Measurements from ENCODE around the gene SRRM3.
"Not testable (repeated sequence)": the region's sequence is repeated elsewhere in the genome, so short reads cannot be mapped to it uniquely, and the experiment has no call there.

Gene SRRM3

GRCh38 chr7:76330673-76331072 is 129.0 kb downstream of the SRRM3 start:
- in situ Hi-C loops (cut with MboI; ENCODE audit: low sequenced_read_pairs): no loop called here

GRCh38 chr7:76332078-76332477 is 130.4 kb downstream of the SRRM3 start:
- in situ Hi-C loops (cut with MboI; ENCODE audit: low sequenced_read_pairs): no loop called here

DNA sequence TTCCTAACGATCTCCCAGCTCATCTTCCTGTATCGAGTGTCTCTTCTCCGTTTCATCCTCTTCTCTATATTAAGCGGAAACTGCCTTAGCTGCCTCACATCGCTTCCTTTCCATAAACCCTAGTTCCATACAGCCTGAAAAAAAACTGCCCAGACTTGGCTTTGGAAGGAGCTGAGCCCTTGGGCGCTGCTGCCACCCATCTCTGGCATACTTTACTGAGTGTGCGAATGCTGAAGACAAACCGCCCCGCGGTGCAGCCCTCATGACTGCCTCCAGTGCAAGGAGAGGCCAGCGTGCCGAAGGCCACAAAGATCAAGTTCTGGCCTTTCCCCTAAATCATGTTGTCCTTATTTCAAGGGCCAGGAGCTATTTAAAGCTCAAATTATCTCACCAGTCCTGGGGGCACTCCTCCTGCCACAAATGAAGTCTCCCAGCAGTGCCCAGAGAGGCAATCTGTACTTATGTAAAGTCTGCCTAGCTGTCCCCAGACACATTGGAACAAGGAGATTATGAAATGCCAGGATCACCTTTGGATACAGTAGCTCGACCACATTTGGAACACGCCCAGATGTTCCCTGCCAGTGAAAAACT is 131.9 kb downstream of the SRRM3 start:
- in situ Hi-C loops (cut with MboI; ENCODE audit: low sequenced_read_pairs): no loop called here

GRCh38 chr7:76334320-76334967 is 132.7 kb downstream of the SRRM3 start:
- in situ Hi-C loops (cut with MboI; ENCODE audit: low sequenced_read_pairs): no loop called here

DNA sequence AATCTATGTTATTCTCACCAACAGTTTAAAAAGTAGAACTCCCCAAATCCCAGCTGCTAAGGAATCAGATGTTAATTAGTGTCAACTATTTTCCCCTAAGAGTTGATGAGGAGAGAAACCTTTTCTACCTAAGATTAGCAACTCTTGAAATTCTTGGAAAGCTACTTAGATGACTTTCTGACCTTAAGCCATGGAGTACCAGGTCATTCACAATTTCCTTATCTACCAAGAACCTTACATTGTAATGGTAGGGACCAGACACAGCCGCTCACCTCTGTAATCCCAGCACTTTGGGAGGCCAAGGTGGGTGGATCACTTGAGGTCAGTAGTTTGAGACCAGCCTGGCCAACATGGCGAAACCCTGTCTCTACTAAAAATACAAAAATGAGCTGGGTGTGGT is 133.7 kb downstream of the SRRM3 start:
- in situ Hi-C loops (cut with MboI; ENCODE audit: low sequenced_read_pairs): not testable (repeated sequence)

- in situ Hi-C loops (cut with MboI; ENCODE audit: low sequenced_read_pairs): no loop called here
These were observed 134.4 kb downstream of the SRRM3 start for GRCh38 chr7:76336094-76336493.
